ENCODE data around the gene TMEM54.

The TMEM54 gene

DNA sequence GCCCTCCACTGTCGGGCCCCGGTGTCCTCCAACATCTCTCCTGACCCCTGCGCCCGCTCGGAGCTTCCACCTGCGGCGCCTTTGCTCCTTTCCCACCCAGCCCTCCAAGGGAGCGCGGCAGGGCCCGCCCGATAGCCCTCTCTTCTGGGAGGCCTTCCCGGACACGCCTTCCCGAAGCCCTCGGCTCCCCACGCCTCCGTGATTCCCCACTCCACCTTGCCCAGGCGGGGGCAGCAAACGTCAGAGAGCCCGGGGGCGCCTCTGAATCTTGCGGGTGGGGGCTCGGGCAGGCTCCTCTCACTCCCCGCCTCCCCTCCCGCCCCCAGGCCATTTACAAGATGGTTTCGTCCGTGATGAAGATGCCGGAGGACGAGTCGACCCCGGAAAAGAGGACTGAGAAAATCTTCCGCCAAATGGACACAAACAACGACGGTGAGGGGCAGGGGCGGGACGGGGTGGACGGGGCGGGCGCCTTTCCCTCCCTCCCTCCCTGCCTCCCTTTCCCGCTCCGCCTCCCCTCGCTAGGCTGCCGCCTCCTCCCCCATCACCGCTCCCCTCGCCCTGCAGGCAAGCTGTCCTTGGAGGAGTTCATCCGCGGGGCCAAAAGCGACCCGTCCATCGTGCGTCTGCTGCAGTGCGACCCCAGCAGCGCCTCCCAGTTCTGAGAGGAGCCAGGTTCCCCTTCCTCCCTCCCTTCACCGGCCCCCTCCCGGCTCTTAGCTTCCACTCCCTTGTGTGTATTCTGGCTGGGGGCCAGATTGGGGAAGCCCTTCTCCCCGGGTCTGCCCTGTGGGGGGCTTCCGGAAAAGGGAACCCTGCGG is 7.8 kb downstream of the TMEM54 start:
- peak in 1 of 2 experiments; percentile 47 for DNase-seq

DNA sequence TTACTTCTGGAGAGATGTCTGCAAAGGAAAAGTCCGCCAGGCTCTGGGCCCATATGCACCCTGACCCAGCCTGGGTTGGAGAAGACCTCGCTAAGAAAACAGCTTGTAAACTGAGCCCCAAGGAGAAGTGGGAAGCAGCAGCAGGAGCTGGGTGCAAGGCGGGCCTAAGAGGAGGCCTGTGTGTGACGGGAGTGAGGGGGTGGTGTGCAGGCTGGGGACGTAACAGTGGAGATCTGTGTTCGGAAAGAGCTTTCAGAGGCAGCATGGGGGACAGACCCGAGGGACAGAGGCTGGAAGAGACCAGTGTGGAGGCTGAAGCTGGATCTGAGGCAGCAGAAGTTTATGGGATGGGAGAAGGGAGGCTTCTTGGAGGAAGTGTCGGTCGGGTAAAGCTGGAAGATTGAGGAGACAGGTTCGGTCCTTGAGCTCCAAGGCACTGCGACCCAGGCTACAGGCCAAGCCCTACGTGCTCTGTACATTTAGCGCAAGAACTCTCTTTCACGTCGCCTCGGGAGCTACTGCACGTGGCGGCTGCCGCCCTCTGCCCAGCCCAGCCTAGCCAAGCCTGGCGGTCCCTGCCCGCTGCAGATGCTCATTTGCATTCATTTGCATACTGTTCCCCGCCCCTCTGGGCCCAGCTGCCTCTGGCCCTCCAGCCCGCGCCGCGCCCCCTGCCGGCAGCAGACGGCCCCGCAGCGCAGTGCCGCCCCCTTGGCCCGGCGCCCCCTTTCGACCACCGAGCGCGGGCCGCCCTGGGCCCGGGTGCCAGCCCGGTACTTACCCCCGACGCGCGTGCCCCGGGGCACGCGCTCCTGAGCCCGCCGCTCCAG is 8.6 kb downstream of the TMEM54 start:
- peak; percentile 70 to 78 for DNase-seq

DNA sequence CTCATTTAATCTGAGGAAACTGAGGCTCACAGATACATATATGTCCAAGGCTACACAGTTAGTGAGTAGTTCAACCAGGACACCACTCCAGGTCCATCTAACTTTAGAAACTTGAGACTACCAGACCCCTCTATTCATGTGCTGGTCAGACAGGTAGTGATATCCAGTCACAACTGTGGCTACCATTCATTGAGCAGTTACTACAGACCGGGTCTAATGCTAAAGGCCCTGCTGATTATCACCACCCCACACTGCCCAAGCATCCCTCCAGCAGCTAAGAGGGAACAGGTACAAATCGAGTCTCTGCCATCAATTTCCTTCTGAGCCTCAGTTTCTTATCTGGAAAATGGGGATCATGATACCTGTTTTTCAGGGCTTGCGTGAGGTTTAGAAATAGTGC is 9.6 kb downstream of the TMEM54 start:
- no peak for DNase-seq

DNA sequence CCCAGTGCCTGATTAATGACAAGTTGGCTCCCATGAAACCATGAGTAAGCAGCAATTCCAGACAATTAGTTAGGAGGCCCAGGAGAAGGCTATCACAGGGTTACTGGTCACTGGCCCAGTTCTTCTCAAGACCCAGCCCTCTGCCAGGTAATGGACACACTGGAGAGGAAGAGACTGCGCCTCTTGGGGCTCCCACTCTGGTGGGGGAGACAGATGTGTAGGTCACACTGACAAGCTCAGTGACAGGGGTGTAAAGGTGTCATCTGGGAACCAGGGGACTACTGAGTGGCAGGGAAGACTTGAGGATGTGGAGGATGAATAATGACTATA is 10.0 kb downstream of the TMEM54 start:
- DNase-seq, result no peak

DNA sequence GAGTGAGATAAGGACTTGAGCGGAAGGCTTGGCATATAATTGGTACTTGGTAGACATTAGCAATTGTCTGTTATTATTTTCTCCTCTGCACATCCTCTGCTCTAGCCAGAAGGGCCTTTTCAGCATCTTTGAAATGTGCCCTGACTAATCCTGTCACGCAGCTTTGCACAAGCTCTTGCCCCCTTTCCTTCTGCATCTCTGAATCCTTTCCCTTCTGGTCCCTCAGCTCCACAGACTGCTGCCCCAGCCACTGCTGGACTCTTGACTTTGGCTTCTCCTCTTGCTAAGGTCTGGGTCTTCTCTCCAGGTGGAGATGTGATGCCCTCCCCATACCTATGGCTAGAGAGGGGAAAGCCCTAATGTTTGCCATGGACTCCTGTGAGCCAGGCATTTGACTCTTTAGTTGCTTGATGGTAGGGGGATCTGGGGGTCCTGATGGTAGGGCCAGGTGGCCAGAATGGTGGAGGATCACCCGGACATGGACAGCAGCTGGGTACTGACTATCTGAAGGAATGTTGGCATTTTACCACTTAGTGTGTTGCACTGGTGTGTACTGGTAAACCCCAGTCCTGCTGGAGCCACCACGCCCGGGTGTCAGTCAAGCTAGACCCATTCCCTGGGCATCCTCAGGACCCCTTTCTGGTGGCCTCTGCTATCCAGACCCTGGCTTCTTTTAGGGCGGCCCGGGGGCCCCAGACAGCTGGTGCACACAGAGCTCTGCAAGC is 10.5 kb downstream of the TMEM54 start:
- no peak for DNase-seq

DNA sequence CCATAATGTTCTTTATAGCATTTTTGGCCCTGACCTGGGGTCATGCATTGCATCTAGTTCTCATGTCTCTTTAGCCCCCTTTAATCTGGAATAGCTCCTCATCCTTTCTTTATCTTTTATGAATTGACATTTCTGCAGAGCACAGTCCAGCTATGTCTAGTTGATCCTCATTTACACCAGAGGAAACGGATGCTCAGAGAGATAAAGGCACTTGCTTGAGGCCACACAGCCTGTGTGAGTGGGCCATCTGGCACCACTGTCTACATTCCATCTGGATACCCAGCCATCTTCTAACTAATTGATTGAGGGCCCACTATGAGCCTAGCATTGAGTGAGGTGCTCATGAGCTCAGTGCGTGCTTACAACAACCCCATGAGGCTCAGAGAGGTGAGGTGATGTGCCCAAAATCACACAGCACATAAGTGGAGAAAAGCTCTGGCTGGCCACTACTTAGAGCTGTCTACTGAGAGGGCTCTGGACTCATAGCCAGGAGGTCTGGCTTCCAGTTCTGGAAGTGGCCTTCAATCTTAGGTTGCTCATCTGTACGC is 11.4 kb downstream of the TMEM54 start:
- DNase-seq, result no peak

DNA sequence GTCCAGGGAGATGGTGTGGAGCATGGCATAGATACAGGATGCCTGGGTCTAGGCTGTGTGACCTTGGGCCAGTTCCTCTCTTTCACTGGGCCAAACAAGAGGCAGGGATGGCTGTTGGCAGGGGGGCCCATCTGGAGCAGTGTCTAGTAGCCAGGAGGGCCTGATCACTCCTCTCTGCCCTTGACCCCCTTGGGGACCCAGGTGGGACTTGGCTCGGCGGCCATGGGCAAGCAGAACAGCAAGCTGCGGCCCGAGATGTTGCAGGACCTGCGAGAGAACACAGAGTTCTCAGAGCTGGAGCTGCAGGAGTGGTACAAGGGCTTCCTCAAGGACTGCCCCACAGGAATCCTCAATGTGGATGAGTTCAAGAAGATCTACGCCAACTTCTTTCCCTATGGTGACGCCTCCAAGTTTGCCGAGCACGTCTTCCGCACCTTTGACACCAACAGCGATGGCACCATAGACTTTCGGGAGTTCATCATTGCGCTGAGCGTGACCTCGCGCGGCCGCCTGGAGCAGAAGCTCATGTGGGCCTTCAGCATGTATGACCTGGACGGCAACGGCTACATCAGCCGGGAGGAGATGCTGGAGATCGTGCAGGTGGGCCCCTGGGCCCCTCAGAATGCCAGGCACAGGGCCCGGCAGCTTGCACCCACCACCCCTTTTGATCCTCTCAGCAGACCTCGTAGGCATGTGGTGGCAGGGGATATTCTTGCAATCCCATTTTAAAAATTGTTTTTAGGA is 12.3 kb downstream of the TMEM54 start:
- no peak for DNase-seq

DNA sequence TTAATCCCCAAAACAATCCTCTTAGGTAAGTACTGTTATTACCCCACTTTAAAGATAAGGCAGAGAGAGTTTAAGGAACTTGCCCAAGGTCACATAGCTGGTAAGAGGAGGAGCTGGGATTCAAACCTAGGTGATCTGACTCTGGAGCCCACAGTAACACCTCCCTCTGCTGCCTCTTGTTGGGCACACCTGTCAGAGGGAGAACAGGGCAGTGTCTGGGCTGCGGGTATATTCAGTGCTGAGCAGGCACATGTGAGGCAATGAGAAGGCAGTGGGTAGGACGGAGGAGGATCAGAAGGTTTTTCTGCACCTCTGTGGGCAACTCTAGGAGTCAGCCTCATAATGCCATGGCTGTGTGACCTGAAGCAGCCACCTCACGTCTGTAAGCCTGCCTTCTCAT is 13.1 kb downstream of the TMEM54 start:
- no peak for DNase-seq

DNA sequence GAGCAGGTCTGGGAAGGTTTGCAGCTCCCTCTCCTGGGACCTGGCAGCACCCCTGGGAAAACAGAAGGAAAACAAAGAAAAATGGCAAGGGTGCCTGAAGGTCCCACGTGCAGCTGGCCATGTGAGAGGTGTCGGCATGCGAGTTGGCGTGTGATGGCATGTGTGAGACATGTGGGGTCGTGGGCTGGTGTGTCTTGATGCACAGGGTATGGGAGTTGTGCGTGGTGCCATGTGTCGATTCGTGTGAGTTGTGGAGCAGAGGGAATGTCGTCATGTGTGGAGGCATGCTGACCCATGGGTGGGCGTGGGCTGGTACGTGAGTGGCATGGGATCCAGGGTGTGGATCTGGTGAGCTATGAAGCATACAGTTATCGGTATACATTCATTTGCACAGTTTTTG is 13.6 kb downstream of the TMEM54 start:
- DNase-seq, result no peak

DNA sequence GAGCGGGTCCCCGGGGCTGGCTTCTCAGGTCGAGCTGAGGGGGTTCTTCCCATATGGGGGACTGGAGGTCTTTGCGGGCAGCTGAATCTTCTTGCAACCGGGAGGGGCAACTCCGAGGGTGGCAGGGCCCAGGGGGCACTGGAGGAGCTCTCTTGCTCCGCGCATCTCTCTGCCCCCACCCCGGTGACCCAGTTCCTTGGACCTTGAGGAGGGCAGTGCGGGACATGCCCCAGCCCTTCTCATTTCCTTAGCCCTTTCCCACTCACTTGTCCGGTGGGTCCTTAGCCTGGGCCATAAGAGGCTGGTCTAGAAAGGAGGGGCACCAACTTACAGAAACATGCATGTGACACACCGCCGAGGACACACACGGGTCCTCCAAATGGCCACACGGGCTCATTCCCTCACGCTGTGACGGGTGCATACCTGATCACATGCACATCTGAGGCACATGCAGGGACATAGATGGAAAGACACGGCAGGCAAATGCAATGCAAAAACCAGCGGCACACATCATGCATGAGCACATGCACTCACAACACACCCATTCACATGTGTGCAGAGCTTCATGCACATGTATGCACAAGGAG is 14.3 kb downstream of the TMEM54 start:
- DNase-seq, result no peak

DNA sequence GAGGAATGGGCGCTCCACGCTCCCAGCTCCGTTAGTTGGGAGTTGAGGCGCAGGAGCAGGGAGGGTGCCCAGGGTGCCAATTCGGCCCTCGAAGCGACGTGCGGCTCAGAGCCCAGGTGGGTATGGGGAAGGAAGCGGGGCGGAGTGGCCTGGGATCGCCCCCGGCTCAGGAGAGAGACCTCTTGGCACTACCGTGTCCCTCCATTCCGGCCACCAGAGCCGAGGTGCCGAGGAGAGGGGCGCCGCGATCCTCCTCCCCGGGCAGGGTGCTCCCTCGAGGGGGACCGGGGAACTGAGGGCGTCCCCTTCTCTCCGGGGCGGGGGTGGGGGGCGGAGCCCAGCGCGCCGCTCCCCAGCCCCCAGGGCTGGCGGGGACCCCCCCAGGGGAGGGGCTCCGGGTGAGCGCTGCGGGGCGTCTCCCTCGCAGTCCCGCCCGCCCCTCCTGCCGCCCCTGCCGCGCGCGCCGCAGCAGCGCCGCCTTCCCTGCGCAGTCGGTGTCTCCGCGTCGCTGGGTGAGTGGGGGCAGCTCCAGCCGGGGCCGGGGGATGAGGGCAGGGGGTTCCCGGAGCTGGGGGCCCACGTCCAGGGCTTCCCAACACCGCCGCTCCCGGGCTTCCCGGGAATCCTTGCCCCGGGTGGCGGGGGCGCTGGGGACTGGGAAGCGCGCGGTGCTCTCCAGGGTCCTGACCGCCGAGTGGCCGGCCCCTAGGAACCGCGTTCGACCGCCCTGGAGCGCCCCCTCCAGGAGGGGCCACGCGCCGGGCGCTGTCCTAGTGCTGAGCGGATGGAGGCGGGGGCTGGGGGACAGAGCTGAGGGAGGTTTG is 15.0 kb downstream of the TMEM54 start, which contains the start of gene HPCA:
Gene HPCA (plus strand): TSS at position 488 of the 824 bp plus-strand sequence. CDS start 2,408 bp downstream, outside the sequence.
- peak; percentile 63 to 72 for DNase-seq

DNA sequence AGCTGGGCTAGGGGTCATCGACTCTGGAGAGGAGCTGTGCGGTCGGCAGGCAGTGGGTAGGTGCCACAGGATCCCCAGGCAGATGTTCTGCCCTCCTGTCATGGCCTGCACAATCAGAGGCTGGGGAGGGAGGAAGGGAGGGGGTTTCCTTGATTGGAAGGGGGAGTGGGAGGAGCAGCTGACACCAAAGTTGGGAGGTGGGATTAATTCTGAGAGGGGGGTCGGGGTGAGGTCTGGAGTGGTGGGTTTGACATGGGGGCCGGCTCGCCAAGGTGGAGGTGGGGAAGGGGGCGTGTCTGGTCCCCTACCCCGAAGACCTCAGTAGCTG is 15.5 kb downstream of the TMEM54 start:
- no peak for DNase-seq

DNA sequence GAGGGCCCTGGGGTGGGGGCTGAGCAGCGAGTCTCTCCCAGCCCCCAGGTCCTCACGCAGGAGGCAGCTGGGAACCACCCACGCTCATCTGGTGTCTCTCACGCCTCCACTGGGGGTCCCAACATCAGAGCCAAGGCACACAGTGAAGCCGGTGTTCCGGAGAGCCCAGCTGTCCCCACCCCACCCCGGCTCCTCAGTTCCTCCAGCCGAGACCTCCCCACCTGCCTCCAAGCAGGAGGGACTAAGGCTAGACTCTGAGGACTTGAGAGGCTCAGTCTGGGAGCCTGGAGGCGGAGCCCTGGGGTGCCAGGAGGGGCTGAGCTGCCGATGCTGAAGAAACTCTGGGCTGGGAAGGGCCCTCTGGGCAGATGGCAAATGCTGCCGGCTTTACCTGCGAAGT is 16.5 kb downstream of the TMEM54 start:
- no peak for DNase-seq

DNA sequence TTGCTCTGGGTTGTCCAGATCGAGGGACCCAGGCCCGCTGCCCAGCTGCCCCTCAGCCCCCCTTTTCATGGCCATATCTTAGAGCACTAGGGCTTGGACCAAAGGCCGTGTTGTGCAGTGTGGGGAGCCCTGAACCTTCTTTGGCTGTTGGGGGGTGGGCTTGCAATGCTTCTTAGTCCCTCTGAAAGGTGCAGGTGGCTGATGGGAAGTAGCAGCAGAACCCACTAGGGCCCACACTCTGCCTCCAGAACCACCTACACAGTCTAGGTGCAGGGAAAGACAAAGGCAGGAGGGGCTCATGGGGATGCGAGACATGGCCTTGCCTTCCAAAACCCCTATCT is 17.2 kb downstream of the TMEM54 start:
- DNase-seq, result no peak

DNA sequence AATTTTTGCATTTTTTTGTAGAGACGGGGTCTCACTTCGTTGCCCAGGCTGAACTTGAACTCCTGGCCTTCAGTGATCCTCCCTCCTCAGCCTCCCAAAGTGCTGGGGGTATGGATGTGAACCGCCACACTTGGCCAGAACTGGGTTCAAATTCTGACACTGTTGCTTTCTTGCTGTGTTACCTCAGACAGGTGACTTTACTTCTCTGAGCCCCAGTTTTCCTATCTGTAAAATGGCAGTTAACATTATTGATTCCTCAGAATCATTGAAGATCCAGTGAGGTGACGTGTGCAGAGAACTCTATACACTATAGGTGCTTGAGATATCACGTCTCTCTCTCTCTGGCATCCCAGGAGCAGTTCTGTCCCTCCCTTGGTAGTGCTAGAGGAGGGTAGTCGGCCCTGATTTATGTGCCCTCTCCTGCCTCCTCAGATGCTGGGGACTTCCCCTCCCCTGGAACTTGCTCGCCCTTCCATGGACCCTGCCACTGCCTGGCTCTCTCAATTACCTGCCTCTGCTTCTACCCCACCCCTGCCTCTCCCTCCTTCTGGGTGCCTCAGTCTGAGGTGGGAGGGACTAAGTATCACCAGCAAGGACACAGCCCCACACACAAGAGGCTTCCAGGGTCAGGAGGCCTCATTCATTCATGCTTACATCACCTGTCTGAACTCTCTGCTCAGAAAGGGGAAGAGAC is 17.7 kb downstream of the TMEM54 start:
- DNase-seq, result no peak

DNA sequence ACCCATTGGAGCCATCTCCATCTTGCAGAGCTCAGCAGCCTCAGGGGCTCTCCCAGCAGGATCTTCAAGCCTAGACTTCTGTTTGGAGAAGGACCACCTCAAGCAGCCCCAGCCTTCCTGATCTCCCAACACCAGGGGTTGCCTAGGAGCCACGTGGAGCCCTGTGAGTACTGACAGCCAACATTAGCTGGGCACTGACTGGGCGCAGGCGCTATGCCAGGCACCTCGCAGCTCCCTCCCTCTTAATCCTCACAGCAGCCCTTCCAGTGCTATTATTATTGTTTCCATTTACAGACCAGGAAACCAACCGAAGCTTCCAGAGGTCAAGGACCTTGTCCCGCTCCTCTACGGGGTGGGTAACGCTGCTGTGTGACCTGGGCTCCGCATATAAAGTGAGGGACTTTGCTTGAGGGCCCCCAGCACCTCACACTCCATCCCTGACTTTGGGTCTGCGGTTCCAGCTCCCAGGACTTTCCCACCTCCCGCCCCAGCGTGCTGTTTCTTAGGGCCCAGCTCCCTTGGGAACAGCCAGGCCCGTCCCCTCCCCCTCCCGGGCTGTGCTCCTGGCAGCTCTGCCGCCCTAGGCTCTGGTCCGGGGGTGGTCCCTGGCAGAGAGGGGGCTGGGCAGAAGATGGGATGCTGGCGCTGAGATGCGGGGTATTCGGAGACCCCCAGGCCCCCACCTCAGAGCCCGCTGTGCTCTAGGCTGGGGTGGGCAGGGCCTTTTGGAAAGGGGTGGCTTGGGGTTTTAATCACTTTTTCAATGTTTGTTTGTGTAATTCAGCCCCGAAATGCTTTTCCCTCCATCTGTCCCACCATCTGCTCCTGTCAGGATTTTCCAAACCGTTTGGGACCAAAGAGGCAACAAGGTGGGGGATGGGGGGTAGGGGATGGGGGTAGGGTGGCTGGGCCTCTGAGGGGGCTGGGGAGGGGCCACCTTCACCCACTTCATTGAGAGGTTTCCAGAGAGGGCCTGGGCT is 19.0 kb downstream of the TMEM54 start:
- DNase-seq, result no peak

DNA sequence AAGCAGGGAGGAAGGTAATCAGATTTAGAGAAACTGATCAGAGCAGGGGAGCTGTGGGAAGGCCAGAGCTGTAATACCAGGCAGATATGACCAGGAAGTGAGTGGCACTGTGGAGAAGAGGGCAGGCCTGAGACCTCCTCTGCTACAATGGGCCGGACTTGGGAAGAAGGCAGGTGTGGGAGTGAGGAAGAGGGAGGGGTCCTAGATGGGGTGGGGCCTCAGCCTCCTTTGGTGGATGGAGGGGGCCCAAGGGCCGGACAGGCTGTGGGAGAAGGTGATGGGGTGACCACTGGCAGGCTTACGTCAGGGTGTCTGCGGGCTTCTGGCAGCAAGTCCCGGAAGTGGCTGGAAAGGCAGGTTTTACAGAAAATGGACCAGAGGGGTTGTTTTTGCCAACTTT is 19.9 kb downstream of the TMEM54 start:
- DNase-seq, result no peak

DNA sequence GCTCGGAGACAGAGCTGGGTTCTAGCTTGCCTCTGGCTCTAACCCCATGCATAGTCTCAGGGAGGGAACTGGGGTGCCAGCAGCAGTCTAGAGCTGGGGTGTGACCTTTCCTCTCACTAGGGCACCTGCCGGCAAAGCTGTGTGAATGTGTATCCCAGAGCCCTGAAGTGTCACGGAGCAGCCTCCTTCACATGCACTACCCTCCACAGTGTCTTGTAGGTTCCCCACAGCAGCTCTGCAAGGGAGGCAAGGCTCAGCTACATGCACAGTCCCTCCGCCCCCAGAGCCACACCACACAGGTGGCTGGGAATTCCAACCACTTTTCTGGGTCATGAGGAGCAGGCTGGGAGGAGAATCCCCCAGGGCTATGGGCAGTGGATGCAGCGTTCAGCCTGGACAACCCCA is 22.6 kb downstream of the TMEM54 start:
- DNase-seq, result no peak

DNA sequence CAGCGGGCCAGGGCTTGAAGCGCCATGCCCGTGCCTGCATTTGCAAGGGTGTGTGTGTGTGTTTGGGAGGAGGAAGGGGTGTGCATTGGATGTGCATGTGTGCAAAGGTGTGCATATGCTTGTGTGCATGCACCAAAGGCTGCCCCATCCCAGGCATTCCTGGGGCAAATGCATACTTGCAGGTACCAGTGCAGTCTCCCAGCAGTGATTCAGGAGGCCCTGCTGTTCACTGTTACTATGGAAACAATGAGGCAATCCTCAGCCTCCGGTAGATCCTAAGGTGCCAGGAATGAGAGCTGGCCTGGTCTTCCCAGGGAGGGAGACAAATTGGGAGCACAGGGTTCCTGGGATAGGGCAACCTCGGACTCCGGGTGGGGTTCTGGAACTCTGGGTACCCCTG is 23.0 kb downstream of the TMEM54 start:
- no peak for DNase-seq
